ENCODE measurements around the gene PERM1.
"Not testable (repeated sequence)": the region's sequence is repeated elsewhere in the genome, so short reads cannot be mapped to it uniquely, and the experiment has no call there.

PERM1 gene

GRCh38 chr1:998995-999724, 17.3 kb upstream of the PERM1 start:
- no peak for DNase-seq (ENCODE audit: low read depth)

GRCh38 chr1:998745-998994, 16.8 kb upstream of the PERM1 start:
- no peak for DNase-seq (ENCODE audit: low read depth)

DNA sequence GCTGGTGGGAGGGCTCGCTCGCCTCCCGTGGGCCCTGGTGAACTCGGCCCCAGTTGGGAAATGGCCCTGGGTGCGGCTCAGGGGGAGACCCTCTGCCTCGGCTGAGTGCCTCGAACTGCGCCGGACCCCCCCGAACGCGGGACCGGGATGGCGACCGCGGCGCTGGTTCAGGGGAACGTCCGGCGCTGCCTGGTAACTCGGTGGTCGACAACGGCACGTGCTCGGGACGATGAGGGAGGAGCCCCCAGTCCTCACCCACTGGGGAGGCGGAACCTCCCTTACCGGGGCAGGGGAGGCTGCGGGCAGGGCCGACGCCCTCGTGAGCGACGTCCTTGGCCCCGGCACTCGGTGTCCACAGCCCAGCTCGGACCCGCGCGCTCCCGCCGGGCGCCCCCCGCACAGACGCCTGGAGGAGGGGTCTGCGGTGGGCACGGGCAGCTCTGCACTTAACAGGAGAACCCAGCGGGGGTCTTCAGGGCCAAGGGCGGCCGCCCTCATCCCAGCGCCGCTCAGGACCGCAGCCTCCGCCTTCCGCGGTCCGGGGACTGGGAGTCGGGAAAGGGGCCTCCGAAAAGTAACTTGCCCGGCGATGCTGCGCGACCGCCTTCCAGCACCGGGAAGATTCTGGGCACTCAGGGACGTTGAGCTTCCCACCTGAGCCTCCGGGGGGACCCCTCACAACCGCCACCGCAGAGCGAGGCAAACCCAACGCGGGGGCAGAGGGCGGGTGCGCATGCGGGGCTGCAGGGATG, 16.3 kb upstream of the PERM1 start:
- DNase-seq (ENCODE audit: low read depth), result no peak

DNA sequence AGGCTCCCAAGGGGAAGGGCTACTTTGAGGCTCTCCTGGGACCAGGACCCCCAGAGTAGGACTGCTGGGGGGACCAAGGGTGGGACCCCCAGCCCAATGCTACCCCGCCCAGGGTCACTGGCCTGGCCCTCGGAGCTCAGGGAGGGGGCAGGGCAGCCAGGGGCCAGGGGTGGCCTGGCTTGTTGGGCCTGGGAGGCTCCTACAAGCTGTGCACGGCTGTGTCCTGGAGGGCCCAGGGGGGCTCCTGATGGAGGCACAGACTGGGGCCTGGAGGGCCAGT, 15.8 kb upstream of the PERM1 start:
- no peak for DNase-seq (ENCODE audit: low read depth)

GRCh38 chr1:996851-997712, 15.2 kb upstream of the PERM1 start:
- DNase-seq (ENCODE audit: low read depth), result no peak

GRCh38 chr1:995665-996633, 14.1 kb upstream of the PERM1 start:
- no peak for DNase-seq (ENCODE audit: low read depth)

GRCh38 chr1:994546-994945, 12.7 kb upstream of the PERM1 start:
- not testable (repeated sequence) for DNase-seq (ENCODE audit: low read depth)

GRCh38 chr1:993379-993995, 11.6 kb upstream of the PERM1 start:
- no peak for DNase-seq (ENCODE audit: low read depth)

- no peak for DNase-seq (ENCODE audit: low read depth)
These were observed 10.5 kb upstream of the PERM1 start for GRCh38 chr1:992362-992761.

DNA sequence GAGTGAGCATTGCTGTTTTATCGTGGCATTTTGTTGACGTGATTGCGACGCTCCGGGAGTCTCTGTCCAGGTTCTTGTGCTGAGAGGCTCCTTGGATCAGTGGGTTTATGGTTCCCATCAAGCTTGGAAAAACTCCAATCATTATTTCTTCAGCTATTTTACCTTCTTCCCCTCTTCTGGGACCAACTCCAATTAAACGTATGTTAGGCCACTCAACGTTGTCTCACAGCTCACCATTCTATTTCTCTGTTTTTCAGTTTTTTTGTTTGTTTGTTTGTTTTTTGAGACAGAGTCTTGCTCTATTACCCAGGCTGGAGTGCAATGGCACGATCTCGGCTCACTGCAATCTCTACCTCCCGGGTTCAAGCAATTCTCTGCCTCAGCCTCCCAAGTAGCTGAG, 10.0 kb upstream of the PERM1 start:
- no peak for DNase-seq (ENCODE audit: low read depth)

DNA sequence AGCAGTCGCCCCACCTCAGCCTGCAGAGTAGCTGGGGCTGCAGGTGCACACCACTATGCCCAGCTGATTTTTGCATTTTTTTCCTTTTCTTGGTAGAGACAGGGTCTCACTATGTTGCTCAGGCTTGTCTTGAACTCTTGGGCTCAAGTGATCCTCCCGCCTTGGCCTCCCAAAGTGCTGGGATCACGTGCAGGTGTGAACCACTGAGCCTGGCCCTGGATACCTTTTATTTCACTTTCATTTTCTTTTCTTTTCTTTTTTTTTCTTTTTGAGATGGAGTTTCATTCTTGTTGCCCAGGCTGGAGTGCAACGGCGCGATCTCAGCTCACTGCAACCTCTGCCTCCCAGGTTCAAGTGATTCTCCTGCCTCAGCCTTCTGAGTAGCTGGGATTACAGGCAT, 9.4 kb upstream of the PERM1 start:
- DNase-seq (ENCODE audit: low read depth), result not testable (repeated sequence)

DNA sequence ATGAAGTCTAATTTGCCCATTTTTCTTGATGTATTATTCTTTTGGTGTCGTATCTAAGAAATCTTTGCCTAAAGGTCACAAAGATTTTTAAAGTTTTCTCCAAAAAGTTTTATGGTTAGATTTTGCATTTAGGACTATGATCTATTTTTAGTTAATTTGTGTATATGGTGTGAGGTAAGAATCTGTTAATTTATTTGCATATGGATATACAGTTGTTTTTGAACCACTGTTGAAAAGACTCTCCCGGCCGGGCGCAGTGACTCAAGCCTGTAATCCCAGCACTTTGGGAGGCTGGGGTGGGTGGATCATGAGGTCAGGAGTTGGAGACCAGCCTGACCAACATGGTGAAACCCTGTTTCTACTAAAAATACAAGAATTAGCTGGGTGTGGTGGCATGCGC, 6.2 kb upstream of the PERM1 start:
- DNase-seq (ENCODE audit: low read depth), result not testable (repeated sequence)

- DNase-seq (ENCODE audit: low read depth), result no peak
These were observed 3.2 kb upstream of the PERM1 start for GRCh38 chr1:985126-985525.

DNA sequence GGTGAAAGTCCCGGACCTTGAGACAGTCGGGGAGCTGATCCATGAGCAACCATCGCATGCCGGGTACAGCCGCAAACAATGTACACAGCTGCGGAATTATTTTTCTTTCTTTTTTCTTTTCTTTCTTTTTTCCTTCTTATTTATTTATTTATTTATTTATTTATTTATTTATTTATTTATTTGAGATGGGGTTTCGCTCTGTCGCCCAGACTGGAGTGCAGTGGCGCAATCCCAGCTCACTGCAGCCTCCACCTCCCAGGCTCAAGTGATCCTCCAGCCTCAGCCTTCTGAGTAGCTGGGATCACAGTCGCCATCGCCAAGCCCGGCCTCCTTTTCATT, 2.6 kb upstream of the PERM1 start:
- no peak for DNase-seq (ENCODE audit: low read depth)

GRCh38 chr1:983798-984475, 2.0 kb upstream of the PERM1 start:
- no peak for DNase-seq (ENCODE audit: low read depth)

GRCh38 chr1:982765-983436, 1.0 kb upstream of the PERM1 start:
- DNase-seq (ENCODE audit: low read depth), result no peak

- DNase-seq (ENCODE audit: low read depth), result no peak
These were observed 370 bp downstream of the PERM1 start for GRCh38 chr1:981491-981954.

- no peak for DNase-seq (ENCODE audit: low read depth)
These were observed 1.1 kb downstream of the PERM1 start for GRCh38 chr1:980602-981395.

DNA sequence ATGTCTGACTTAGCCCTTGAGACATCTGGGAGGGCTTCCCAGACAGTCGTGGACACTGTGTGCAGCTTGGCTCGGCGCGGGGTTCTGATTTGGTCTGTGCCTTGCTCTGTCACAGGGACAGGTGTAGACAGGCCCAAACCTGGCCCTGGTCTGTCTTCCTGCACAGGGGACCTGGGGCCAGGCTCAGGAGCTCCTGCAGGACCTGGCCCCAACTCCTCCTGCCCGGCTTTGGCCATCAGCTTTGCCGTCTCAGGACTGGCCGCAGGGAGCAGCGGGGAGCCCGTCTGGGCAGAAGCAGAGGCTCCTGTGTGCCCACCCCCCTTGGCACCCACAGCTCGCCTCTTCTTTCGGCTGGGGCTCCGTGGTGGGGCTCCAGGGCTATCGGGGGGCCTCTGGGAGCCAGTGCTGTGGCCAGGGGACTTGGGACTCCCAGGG, 1.7 kb downstream of the PERM1 start:
- no peak for DNase-seq (ENCODE audit: low read depth)

DNA sequence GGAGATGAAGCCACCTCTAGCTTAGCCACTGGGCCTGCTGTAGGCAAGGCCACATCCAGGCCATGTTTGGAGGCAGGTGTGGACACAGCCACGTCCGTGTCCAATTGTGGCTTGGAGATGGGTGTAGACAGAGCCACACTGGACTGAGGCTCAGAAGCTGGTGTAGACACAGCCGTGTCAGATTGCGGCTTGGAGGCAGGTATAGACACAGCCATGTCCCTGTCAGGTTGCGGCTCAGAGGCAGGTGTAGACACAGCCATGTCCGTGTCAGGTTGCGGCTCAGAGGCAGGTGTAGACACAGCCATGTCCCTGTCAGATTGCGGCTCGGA, 2.2 kb downstream of the PERM1 start:
- no peak for DNase-seq (ENCODE audit: low read depth)
